ENCODE results near the gene CHCHD5.

CHCHD5 gene

GRCh38 chr2:112626604-112627059 is 42.2 kb downstream of the CHCHD5 start:
- no peaks in the 10 kb centered on the region for H3K36me3 Mint-ChIP-seq (ENCODE audit: low read depth)
- H3K9me3 Mint-ChIP-seq = no peaks in the 10 kb centered on the region
- H3K27ac Mint-ChIP-seq = peak overlapping the region in 1 of 3 experiments; percentile 40
- TF ChIP-seq CTCF (IDR thresholded peaks at IDR 0.05; ENCODE audit: unreplicated experiment in 3 of 3) = peak; percentile 68 to 79 (median 78)
- H3K27me3 Mint-ChIP-seq (ENCODE audit: low read depth) = peaks cover 7% of the 10 kb centered on the region
- H3K4me3 Mint-ChIP-seq = no peak overlapping the region
- H3K4me1 Mint-ChIP-seq = peaks cover 28% of the 10 kb centered on the region

- Mint-ChIP-seq H3K27me3 (ENCODE audit: low read depth) (peaks cover 7% of the 10 kb centered on the region), H3K27ac (peak overlapping the region in 1 of 3 experiments; percentile 40), H3K4me3 (no peak overlapping the region), H3K36me3 (ENCODE audit: low read depth) (no peaks in the 10 kb centered on the region), H3K9me3 (no peaks in the 10 kb centered on the region), H3K4me1 (peaks cover 33% of the 10 kb centered on the region)
- TF ChIP-seq CTCF (IDR thresholded peaks at IDR 0.05; ENCODE audit: unreplicated experiment in 3 of 3) = no peak
These were observed 42.9 kb downstream of the CHCHD5 start for GRCh38 chr2:112627060-112628040.

GRCh38 chr2:112629224-112629623 is 44.8 kb downstream of the CHCHD5 start:
- Mint-ChIP-seq H3K27ac (no peak overlapping the region), H3K36me3 (ENCODE audit: low read depth) (no peaks in the 10 kb centered on the region), H3K9me3 (no peaks in the 10 kb centered on the region), H3K4me3 (no peak overlapping the region), H3K27me3 (ENCODE audit: low read depth) (peaks cover 7% of the 10 kb centered on the region), H3K4me1 (peaks cover 33% of the 10 kb centered on the region)
- no peak for TF ChIP-seq CTCF (IDR thresholded peaks at IDR 0.05; ENCODE audit: unreplicated experiment in 3 of 3)

- Mint-ChIP-seq H3K9me3 (no peaks in the 10 kb centered on the region), H3K4me3 (no peak overlapping the region), H3K27me3 (ENCODE audit: low read depth) (peaks cover 7% of the 10 kb centered on the region), H3K36me3 (ENCODE audit: low read depth) (no peaks in the 10 kb centered on the region), H3K4me1 (peaks cover 33% of the 10 kb centered on the region), H3K27ac (peak overlapping the region in 2 of 3 experiments; percentile 6 to 12)
- TF ChIP-seq CTCF (IDR thresholded peaks at IDR 0.05; ENCODE audit: unreplicated experiment in 3 of 3) = no peak
These were observed 45.4 kb downstream of the CHCHD5 start for GRCh38 chr2:112629823-112630222.

- H3K9me3 Mint-ChIP-seq = no peaks in the 10 kb centered on the region
- H3K36me3 Mint-ChIP-seq (ENCODE audit: low read depth) = no peaks in the 10 kb centered on the region
- no peak overlapping the region for H3K4me3 Mint-ChIP-seq
- peak overlapping the region in 2 of 3 experiments; percentile 12 to 64 for H3K27ac Mint-ChIP-seq
- TF ChIP-seq CTCF (IDR thresholded peaks at IDR 0.05; ENCODE audit: unreplicated experiment in 3 of 3) = no peak
- peaks cover 4% of the 10 kb centered on the region for H3K27me3 Mint-ChIP-seq (ENCODE audit: low read depth)
- peaks cover 33% of the 10 kb centered on the region for H3K4me1 Mint-ChIP-seq
These were observed 45.9 kb downstream of the CHCHD5 start for GRCh38 chr2:112630268-112630667.

All from nephron (organoid).